Neural cell (in vitro differentiated cells): ENCODE measurements around the gene ARL10.

Experiments used
- CTCF ChIP-seq: fragments of 450-650 bp; IDR thresholded peaks from 2 replicates; pipeline ENCODE4 v1.5.1; 2014; ENCODE audit warnings: antibody characterized with exemption, mild to moderate bottlenecking, moderate library complexity; ENCODE audit not compliant: poor library complexity, severe bottlenecking
- EP300 ChIP-seq: fragments of 450-650 bp; conservative IDR thresholded peaks from 2 replicates; pipeline ENCODE4 v1.6.1; 2014; ENCODE audit warnings: antibody characterized with exemption, mild to moderate bottlenecking, moderate library complexity; ENCODE audit not compliant: poor library complexity, severe bottlenecking
- MXI1 ChIP-seq: fragments of 450-650 bp; conservative IDR thresholded peaks from 2 replicates; pipeline ENCODE4 v1.6.1; 2014; ENCODE audit warnings: antibody characterized with exemption, mild to moderate bottlenecking; ENCODE audit not compliant: poor library complexity, severe bottlenecking
- POLR2AphosphoS5 ChIP-seq: IDR thresholded peaks from 2 replicates; pipeline ENCODE4 v1.6.1; 2012
- SMC3 ChIP-seq: fragments of 450-650 bp; conservative IDR thresholded peaks from 2 replicates; pipeline ENCODE4 v1.6.1; 2014; ENCODE audit warnings: antibody characterized with exemption, mild to moderate bottlenecking, moderate library complexity; ENCODE audit not compliant: poor library complexity
- TAF1 ChIP-seq: IDR thresholded peaks from 2 replicates; pipeline ENCODE4 v1.6.1; 2012; ENCODE audit warnings: low read depth

DNA sequence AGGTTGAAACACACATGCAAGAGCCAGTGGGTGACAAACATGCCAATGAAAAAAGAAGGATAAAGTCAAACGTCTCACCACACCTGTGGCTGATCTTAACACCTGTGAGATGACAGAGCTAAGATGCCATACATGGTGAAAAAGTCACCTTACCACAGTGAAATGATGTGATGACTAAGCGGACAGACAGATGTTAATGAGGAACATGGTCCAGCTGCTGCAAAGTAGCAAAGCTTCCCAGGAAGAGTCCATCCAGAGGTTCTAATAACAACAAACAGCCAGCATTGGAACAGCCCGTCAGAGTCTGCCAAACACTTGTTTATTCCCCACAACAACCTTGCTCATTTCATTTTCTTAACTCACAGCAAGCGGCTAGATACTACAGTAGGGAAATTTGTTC lies 5.6 kb upstream of the ARL10 start:
- no peak for TF ChIP-seq EP300
- no peak for TF ChIP-seq POLR2AphosphoS5
- no peak for TF ChIP-seq MXI1
- no peak for TF ChIP-seq CTCF
- TF ChIP-seq TAF1, result no peak
- TF ChIP-seq SMC3, result no peak
